DOHH2 (cell line): Measurements from ENCODE around the gene CFAP251.

Source experiments
- H3F3A ChIP-seq: fragments of 200-600 bp; sonication (generic), shearing (Covaris generic); 2 replicates; pipeline ENCODE4 v1.6.0; 2016; ENCODE audit warnings: antibody characterized with exemption, mild to moderate bottlenecking; ENCODE audit not compliant: control insufficient read depth, insufficient read depth
- H3K27ac ChIP-seq: fragments of 200-600 bp; sonication (generic); 2 replicates; pipeline ENCODE4 v1.5.1; 2014; ENCODE audit warnings: low read depth, mild to moderate bottlenecking, low read length, moderate library complexity
- H3K27me3 ChIP-seq: fragments of 200-600 bp; sonication (generic); 2 replicates; pipeline ENCODE4 v1.6.1; 2014; ENCODE audit warnings: mild to moderate bottlenecking, low read length, mixed read lengths; ENCODE audit not compliant: control insufficient read depth
- H3K36me3 ChIP-seq: fragments of 200-600 bp; sonication (generic); 2 replicates; pipeline ENCODE4 v1.6.1; 2014; ENCODE audit warnings: mild to moderate bottlenecking, low read length, moderate library complexity, mixed read lengths; ENCODE audit not compliant: control insufficient read depth
- H3K4me1 ChIP-seq: fragments of 200-600 bp; sonication (generic); 2 replicates; pipeline ENCODE4 v1.6.1; 2014; ENCODE audit warnings: mild to moderate bottlenecking, low read length, mixed read lengths; ENCODE audit not compliant: control insufficient read depth
- H3K4me2 ChIP-seq: fragments of 200-600 bp; sonication (generic); 2 replicates; pipeline ENCODE4 v1.6.0; 2014; ENCODE audit warnings: mild to moderate bottlenecking, low read length, moderate library complexity
- H3K4me3 ChIP-seq: fragments of 200-600 bp; sonication (generic); 2 replicates; pipeline ENCODE4 v1.5.1; 2014; ENCODE audit warnings: mild to moderate bottlenecking, low read length, mixed read lengths
- H3K79me2 ChIP-seq: fragments of 200-600 bp; sonication (generic); 2 replicates; pipeline ENCODE4 v1.6.1; 2014; ENCODE audit warnings: mild to moderate bottlenecking, low read length, mixed read lengths; ENCODE audit not compliant: control insufficient read depth
- H3K9me2 ChIP-seq: fragments of 200-600 bp; sonication (generic); replicated peaks from 2 replicates; pipeline ENCODE4 v1.6.1; 2014; ENCODE audit warnings: mild to moderate bottlenecking, low read length, mixed read lengths; ENCODE audit not compliant: control insufficient read depth
- H3K9me3 ChIP-seq: fragments of 200-600 bp; sonication (generic); 2 replicates; pipeline ENCODE4 v1.6.1; 2014; ENCODE audit warnings: antibody characterized with exemption, low read length, mixed read lengths; ENCODE audit not compliant: control insufficient read depth, insufficient read depth
- H4K20me1 ChIP-seq: fragments of 200-600 bp; sonication (generic); 2 replicates; pipeline ENCODE4 v1.6.0; 2014; ENCODE audit warnings: low read depth, mild to moderate bottlenecking, antibody characterized with exemption, low read length, moderate library complexity; ENCODE audit not compliant: control insufficient read depth, insufficient read depth
- CTCF ChIP-seq: fragments of 200-600 bp; sonication (generic); IDR thresholded peaks from one replicate; pipeline ENCODE4 v1.5.1; 2014; ENCODE audit warnings: antibody characterized with exemption, mild to moderate bottlenecking, low read depth, low read length; ENCODE audit not compliant: poor library complexity, severe bottlenecking
- EZH2phosphoT487 ChIP-seq: fragments of 200-600 bp; sonication (generic); IDR thresholded peaks from 2 replicates; pipeline ENCODE4 v1.6.1; 2017; ENCODE audit warnings: borderline replicate concordance, mild to moderate bottlenecking, antibody characterized with exemption, low read length, moderate library complexity, mixed read lengths

The CFAP251 gene

GRCh38 chr12:122030424-122031035 lies 112.1 kb downstream of the CFAP251 start:
- Histone ChIP-seq H3K27ac (peak overlapping the region; percentile 99), H3K9me2 (no peaks in the 10 kb centered on the region), H4K20me1 (peaks cover 15% of the 10 kb centered on the region), H3K9me3 (no peaks in the 10 kb centered on the region), H3K4me3 (peak overlapping the region; percentile 74), H3K79me2 (peaks cover 100% of the 10 kb centered on the region), H3K4me1 (peaks cover 73% of the 10 kb centered on the region), H3K27me3 (no peaks in the 10 kb centered on the region), H3F3A (peaks cover 22% of the 10 kb centered on the region), H3K4me2 (peak overlapping the region; percentile 72), H3K36me3 (peaks cover 89% of the 10 kb centered on the region)
- TF ChIP-seq CTCF: no peak
- TF ChIP-seq EZH2phosphoT487: no peak

- H3F3A ChIP-seq: peaks cover 22% of the 10 kb centered on the region
- H3K27ac ChIP-seq: peak overlapping the region; percentile 99
- no peaks in the 10 kb centered on the region for H3K27me3 ChIP-seq
- peak overlapping the region; percentile 40 for H3K4me3 ChIP-seq
- H3K9me2 ChIP-seq: no peaks in the 10 kb centered on the region
- peak overlapping the region; percentile 72 for H3K4me2 ChIP-seq
- peaks cover 15% of the 10 kb centered on the region for H4K20me1 ChIP-seq
- H3K4me1 ChIP-seq: peaks cover 63% of the 10 kb centered on the region
- TF ChIP-seq EZH2phosphoT487 (no peak), CTCF (peak; percentile 92)
- H3K79me2 ChIP-seq: peaks cover 100% of the 10 kb centered on the region
- H3K9me3 ChIP-seq: no peaks in the 10 kb centered on the region
- H3K36me3 ChIP-seq: peaks cover 95% of the 10 kb centered on the region
These were observed 113.2 kb downstream of the CFAP251 start for GRCh38 chr12:122031342-122032216.

- no peaks in the 10 kb centered on the region for H3K9me3 ChIP-seq
- H3K9me2 ChIP-seq: no peaks in the 10 kb centered on the region
- H4K20me1 ChIP-seq: peaks cover 15% of the 10 kb centered on the region
- peaks cover 99% of the 10 kb centered on the region for H3K79me2 ChIP-seq
- TF ChIP-seq EZH2phosphoT487 (no peak), CTCF (no peak)
- H3K4me1 ChIP-seq: peaks cover 53% of the 10 kb centered on the region
- H3K36me3 ChIP-seq: peaks cover 98% of the 10 kb centered on the region
- H3K27me3 ChIP-seq: no peaks in the 10 kb centered on the region
- peaks cover 19% of the 10 kb centered on the region for H3F3A ChIP-seq
- H3K4me2 ChIP-seq: peak overlapping the region; percentile 72
- H3K27ac ChIP-seq: peak overlapping the region; percentile 99
- H3K4me3 ChIP-seq: peak overlapping the region; percentile 22
These were observed 114.2 kb downstream of the CFAP251 start for GRCh38 chr12:122032580-122032979.
